Endothelial cell of umbilical vein (primary cell): ENCODE data around the gene ALDH7A1. TPM values are rescaled to one million over a fixed set of nuclear protein-coding genes. Genes with fewer than 3 reads are reported as not detected.

ENCODE experiments used
- BruUV-seq: library from RNA; stranded (reverse); fragments of 400-500 nt; replicated peaks from 2 replicates; lab custom pipeline; 2021; lab: Mats Ljungman, UMichigan
- CTCF ChIA-PET: fragments of 300-600, 350-600 bp; sonication (Branson Sonifier 250); formaldehyde crosslinking; loops from one replicate; lab custom pipeline; 2021; ENCODE audit warnings: antibody characterized with exemption, inconsistent platforms; lab: Charles Lee
- POLR2A ChIA-PET: fragments of 300-600, 350-600 bp; sonication (Branson Sonifier 250); formaldehyde crosslinking; loops from one replicate; lab custom pipeline; 2021; ENCODE audit warnings: antibody characterized with exemption, inconsistent platforms; lab: Charles Lee
- DNase-seq: peaks from one replicate; pipeline ENCODE4 v3.0.0-alpha.2; 2011; ENCODE audit warnings: low read depth, low spot score
- FAIRE-seq: peaks from 2 replicates; lab custom pipeline; 2011; peaks lifted over from hg19 to GRCh38; lab: Jason Lieb, UNC
- H2AFZ ChIP-seq: 2 replicates; pipeline ENCODE4 v1.6.0; 2012; ENCODE audit warnings: low read depth, low read length, control low read depth, inconsistent platforms
- H3K27ac ChIP-seq: 2 replicates; pipeline ENCODE4 v1.5.1; 2011; ENCODE audit warnings: low read depth, mild to moderate bottlenecking, control low read depth, low read length, moderate library complexity; ENCODE audit not compliant: insufficient read depth
- H3K27me3 ChIP-seq, 2 experiments: 2 replicates each; pipeline versions ENCODE4 v1.6.0 to v1.6.1; 2011; ENCODE audit warnings: low read length in 2 of 2, mixed read lengths in 1 of 2; ENCODE audit not compliant: control insufficient read depth in 2 of 2, insufficient read depth in 2 of 2
- H3K36me3 ChIP-seq, 2 experiments: 2 replicates in 1 of 2; 3 replicates in 1 of 2; pipeline ENCODE4 v1.5.1; 2011; ENCODE audit warnings: low read length in 2 of 2, mild to moderate bottlenecking in 1 of 2, moderate library complexity in 1 of 2; ENCODE audit not compliant: control insufficient read depth in 2 of 2, insufficient read depth in 2 of 2; ENCODE audit errors: extremely low read depth in 1 of 2
- H3K4me1 ChIP-seq: 3 replicates; pipeline ENCODE4 v1.5.1; 2011; ENCODE audit warnings: mild to moderate bottlenecking, low read length; ENCODE audit not compliant: control insufficient read depth, insufficient read depth; ENCODE audit errors: extremely low read depth
- H3K4me2 ChIP-seq: 2 replicates; pipeline ENCODE4 v1.6.1; 2011; ENCODE audit warnings: low read length, control low read depth, mixed read lengths; ENCODE audit not compliant: insufficient read depth
- H3K4me3 ChIP-seq, 3 experiments: fragments of 200-600 bp in 1 of 3; sonication (generic), shearing (Covaris generic) in 1 of 3; replicated peaks in 1 of 3; 2 replicates each; pipeline ENCODE4 v1.5.1; 2011 to 2016; ENCODE audit warnings: control low read depth in 3 of 3, low read length in 3 of 3, mild to moderate bottlenecking in 2 of 3, inconsistent platforms in 1 of 3, low read depth in 1 of 3, moderate library complexity in 1 of 3; ENCODE audit not compliant: insufficient read depth in 1 of 3
- H3K79me2 ChIP-seq: 2 replicates; pipeline ENCODE4 v1.6.0; 2012; ENCODE audit warnings: low read length, inconsistent platforms; ENCODE audit not compliant: control insufficient read depth, insufficient read depth
- H3K9ac ChIP-seq: replicated peaks from 2 replicates; pipeline ENCODE3; 2011; ENCODE audit warnings: low read length, control low read depth; ENCODE audit not compliant: insufficient read depth; ENCODE audit errors: extremely low read depth
- H3K9me1 ChIP-seq: replicated peaks from 3 replicates; pipeline ENCODE4 v1.6.0; 2011; ENCODE audit warnings: mild to moderate bottlenecking, low read length; ENCODE audit not compliant: control insufficient read depth, insufficient read depth; ENCODE audit errors: extremely low read depth
- H3K9me3 ChIP-seq: replicated peaks from 2 replicates; pipeline ENCODE4 v1.5.1; 2012; ENCODE audit warnings: low read length, inconsistent platforms; ENCODE audit not compliant: control insufficient read depth, insufficient read depth
- H4K20me1 ChIP-seq: replicated peaks from 2 replicates; pipeline ENCODE3; 2011; ENCODE audit warnings: mild to moderate bottlenecking, low read length; ENCODE audit not compliant: control insufficient read depth, insufficient read depth; ENCODE audit errors: extremely low read depth
- EZH2 ChIP-seq: IDR thresholded peaks from 2 replicates; pipeline ENCODE4 v1.6.1; 2012; ENCODE audit warnings: borderline replicate concordance, low read depth, mild to moderate bottlenecking, moderate library complexity, low read length, inconsistent platforms; ENCODE audit not compliant: severe bottlenecking
- FOS ChIP-seq: IDR thresholded peaks from 2 replicates; pipeline ENCODE4 v1.6.1; 2011; ENCODE audit warnings: mild to moderate bottlenecking, low read length, moderate library complexity, borderline replicate concordance; ENCODE audit not compliant: insufficient read depth
- MYC ChIP-seq: IDR thresholded peaks from one replicate; pipeline ENCODE4 v1.6.1; 2011; ENCODE audit warnings: mild to moderate bottlenecking, low read depth, low read length
- POLR2A ChIP-seq: IDR thresholded peaks from 2 replicates; pipeline ENCODE4 v1.6.1; 2012; ENCODE audit warnings: low read depth, mild to moderate bottlenecking, control low read depth, low read length
- POLR2AphosphoS5 ChIP-seq: IDR thresholded peaks from 2 replicates; pipeline ENCODE4 v1.6.1; 2012; ENCODE audit warnings: low read depth, mild to moderate bottlenecking, control low read depth, low read length, moderate library complexity; ENCODE audit not compliant: insufficient read depth
- dilution Hi-C: fragments of 300-500 bp; cut with MboI; formaldehyde crosslinking; loops from one replicate; pipeline ENCODE4 v1.15.0; 2019; ENCODE audit warnings: low sequenced_read_pairs; ENCODE audit not compliant: extremely low pct_ligation_motif_present
- intact Hi-C: fragments of 100-400 bp; cut with micrococcal nuclease; formaldehyde crosslinking; loops from one replicate; pipeline ENCODE4 v1.10.0; 2022
- polyA plus RNA-seq, 4 experiments: library from polyadenylated mRNA; depleted of rRNA in 3 of 4; stranded (reverse) in 3 of 4; unstranded in 1 of 4; fragments of >200 nt; gene quantifications; 2 replicates each; pipeline versions ENCODE4 v1.2.1 to v1.2.3, GENCODE V29; 2011 to 2012; ENCODE audit warnings: missing spikeins in 1 of 4
- total RNA-seq: library from RNA; stranded (reverse); gene quantifications from 2 replicates; pipeline ENCODE4 v1.2.3, GENCODE V29; 2021
- TF ChIP-seq, protein P1 (sequence below), 2 donors: IDR thresholded peaks; 1 replicate in 1 of 2; 2 replicates in 1 of 2; pipeline ENCODE4 v1.5.1; 2011; ENCODE audit warnings: low read length in 2 of 2, mild to moderate bottlenecking in 2 of 2, moderate library complexity in 2 of 2, control low read depth in 1 of 2, inconsistent platforms in 1 of 2, low read depth in 1 of 2; ENCODE audit not compliant: insufficient read depth in 1 of 2; ENCODE audit errors: extremely low read depth in 1 of 2

ALDH7A1 gene
- total and polyA plus RNA-seq, 2 donors (not counting 3 experiments of a cell fraction or from before 2014, with no cell fraction given), result 43.6 to 103 TPM

DNA sequence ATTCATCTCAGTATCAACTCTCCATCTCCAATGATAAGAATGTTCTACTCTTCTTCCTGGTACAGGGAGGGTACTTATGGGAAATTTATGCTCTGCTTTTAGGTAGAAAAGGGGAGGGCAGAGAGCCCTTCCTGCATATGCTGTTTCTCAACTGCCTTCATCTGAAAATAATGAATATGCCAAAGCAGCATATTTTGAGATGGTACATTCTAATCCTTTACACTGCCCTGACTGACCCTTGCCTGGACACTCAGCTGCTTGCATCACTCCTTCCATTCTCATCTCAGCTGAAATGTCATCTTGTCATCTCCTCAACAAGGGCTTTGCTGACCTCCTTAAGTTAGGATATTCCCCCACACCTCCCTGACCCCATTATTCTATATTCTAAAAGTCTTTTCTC is 68.5 kb downstream of the ALDH7A1 start:
- H3K4me1 ChIP-seq, result peaks cover 6% of the 10 kb centered on the region
- H3K9me3 ChIP-seq, result no peaks in the 10 kb centered on the region
- FAIRE-seq (no peak), DNase-seq (no peak)
- CTCF ChIA-PET, result interaction anchor here (1.0 kb wide), 1 partner anchor 187 kb away, joined by 3 read pairs; no protein-coding TSS in a partner anchor
- BruUV-seq, result no TSS peak
- H3K4me2 ChIP-seq, result no peak overlapping the region
- H3K9me1 ChIP-seq, result no peaks in the 10 kb centered on the region
- no peaks in the 10 kb centered on the region for H3K36me3 ChIP-seq
- no peaks in the 10 kb centered on the region for H4K20me1 ChIP-seq
- POLR2A ChIA-PET, result no interaction called here
- dilution Hi-C loops, result loop anchor here (25.0 kb wide), 1 partner anchor 189 kb away; no protein-coding TSS in a partner anchor
- intact Hi-C loops, result no loop called here
- no peak overlapping the region for H3K27ac ChIP-seq
- H3K9ac ChIP-seq, result no peak overlapping the region
- no peak overlapping the region for H2AFZ ChIP-seq
- H3K27me3 ChIP-seq, result peaks cover 0 to 2% of the 10 kb centered on the region in 2 experiments
- H3K79me2 ChIP-seq, result no peaks in the 10 kb centered on the region
- H3K4me3 ChIP-seq, result no peak overlapping the region
- no peak for TF ChIP-seq POLR2AphosphoS5
- TF ChIP-seq MYC, result no peak

DNA sequence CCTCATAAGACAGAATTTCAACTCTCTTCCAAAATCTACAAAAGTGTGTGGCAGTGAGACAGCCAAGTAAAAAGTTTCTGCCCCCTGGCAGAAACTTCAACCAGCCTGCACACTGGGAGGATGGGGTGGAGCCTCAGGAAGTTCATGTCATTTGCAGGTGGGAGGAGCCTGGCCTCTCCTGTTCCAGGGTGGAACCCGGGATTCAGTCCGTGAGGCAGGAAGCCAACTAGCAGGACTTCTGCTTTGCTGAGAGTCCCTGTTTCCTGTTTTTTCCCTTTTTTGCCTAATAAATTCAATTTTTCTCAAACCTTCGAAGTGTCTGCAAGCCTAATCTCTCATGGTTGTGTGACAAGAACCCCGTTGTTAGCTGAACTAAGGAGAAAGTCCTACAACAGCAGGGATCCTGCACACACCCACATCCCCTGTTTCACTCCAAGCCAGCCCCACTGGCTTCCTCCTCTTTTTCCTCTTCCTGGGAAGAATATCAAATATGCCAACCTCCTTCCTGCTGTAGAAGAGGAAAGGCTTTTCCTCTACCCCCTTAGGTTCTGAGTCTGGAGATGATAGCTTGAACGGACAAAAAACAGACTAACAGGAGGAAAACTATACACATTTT is 69.3 kb downstream of the ALDH7A1 start:
- peaks cover 6% of the 10 kb centered on the region for H3K4me1 ChIP-seq
- intact Hi-C loops (no loop called here), dilution Hi-C loops (loop anchor here (25.0 kb wide), 1 partner anchor 188 kb away; no protein-coding TSS in a partner anchor)
- H3K36me3 ChIP-seq, result no peaks in the 10 kb centered on the region
- POLR2A ChIA-PET, result no interaction called here
- TF ChIP-seq POLR2A, result no peak
- no peak for TF ChIP-seq POLR2AphosphoS5
- TF ChIP-seq EZH2, result no peak
- TF ChIP-seq, protein P1, sequence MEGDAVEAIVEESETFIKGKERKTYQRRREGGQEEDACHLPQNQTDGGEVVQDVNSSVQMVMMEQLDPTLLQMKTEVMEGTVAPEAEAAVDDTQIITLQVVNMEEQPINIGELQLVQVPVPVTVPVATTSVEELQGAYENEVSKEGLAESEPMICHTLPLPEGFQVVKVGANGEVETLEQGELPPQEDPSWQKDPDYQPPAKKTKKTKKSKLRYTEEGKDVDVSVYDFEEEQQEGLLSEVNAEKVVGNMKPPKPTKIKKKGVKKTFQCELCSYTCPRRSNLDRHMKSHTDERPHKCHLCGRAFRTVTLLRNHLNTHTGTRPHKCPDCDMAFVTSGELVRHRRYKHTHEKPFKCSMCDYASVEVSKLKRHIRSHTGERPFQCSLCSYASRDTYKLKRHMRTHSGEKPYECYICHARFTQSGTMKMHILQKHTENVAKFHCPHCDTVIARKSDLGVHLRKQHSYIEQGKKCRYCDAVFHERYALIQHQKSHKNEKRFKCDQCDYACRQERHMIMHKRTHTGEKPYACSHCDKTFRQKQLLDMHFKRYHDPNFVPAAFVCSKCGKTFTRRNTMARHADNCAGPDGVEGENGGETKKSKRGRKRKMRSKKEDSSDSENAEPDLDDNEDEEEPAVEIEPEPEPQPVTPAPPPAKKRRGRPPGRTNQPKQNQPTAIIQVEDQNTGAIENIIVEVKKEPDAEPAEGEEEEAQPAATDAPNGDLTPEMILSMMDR (IDR thresholded peaks at IDR 0.05; ENCODE audit: extremely low read depth in 1 of 2, insufficient read depth in 1 of 2, low read depth in 1 of 2, low read length in 2 of 2), result no peak
- no peak for TF ChIP-seq MYC
- TF ChIP-seq FOS, result no peak
- FAIRE-seq (peak; percentile 55), DNase-seq (peak; percentile 21)
- H3K9me1 ChIP-seq, result no peaks in the 10 kb centered on the region
- H3K9ac ChIP-seq, result no peak overlapping the region
- CTCF ChIA-PET, result interaction anchor here (1.0 kb wide), 1 partner anchor 186 kb away, joined by 3 read pairs; no protein-coding TSS in a partner anchor
- H3K9me3 ChIP-seq, result no peaks in the 10 kb centered on the region
- no peaks in the 10 kb centered on the region for H3K27me3 ChIP-seq
- no peaks in the 10 kb centered on the region for H4K20me1 ChIP-seq
- H3K79me2 ChIP-seq, result no peaks in the 10 kb centered on the region
- no peak overlapping the region for H3K27ac ChIP-seq
- peak overlapping the region; percentile 69 for H3K4me2 ChIP-seq
- BruUV-seq, result no TSS peak
- H2AFZ ChIP-seq, result peak overlapping the region; percentile 96
- H3K4me3 ChIP-seq, result peak overlapping the region in 1 of 3 experiments; percentile 23
